ENCODE measurements around the gene ENPP3. TPM values are rescaled to one million over a fixed set of nuclear protein-coding genes. Genes with fewer than 3 reads are reported as not detected.

ENPP3 gene
- total RNA-seq, 1 experiment from 2014 or later = not detected

GRCh38 chr6:131678442-131678841, 41.3 kb downstream of the ENPP3 start:
- TF ChIP-seq FOXP4 (CRISPR knock-in tag; IDR thresholded peaks at IDR 0.05) (no peak), ETV6 (CRISPR knock-in tag; IDR thresholded peaks at IDR 0.05) (no peak)
- DNase-seq (ENCODE audit: low spot score) (no peak), ATAC-seq (peak; percentile 58)
- Mint-ChIP-seq H3K4me1 (peaks cover 16% of the 10 kb centered on the region), H3K27ac (no peak overlapping the region), H3K36me3 (no peaks in the 10 kb centered on the region), H3K9me3 (peaks cover 2% of the 10 kb centered on the region), H3K27me3 (ENCODE audit: low read depth) (peaks cover 23% of the 10 kb centered on the region), H3K4me3 (no peak overlapping the region)
- ChIA-PET POLR2A (no interaction called here), CTCF (no interaction called here)

- H3K27ac Mint-ChIP-seq = no peak overlapping the region
- H3K4me3 Mint-ChIP-seq = no peak overlapping the region
- H3K36me3 Mint-ChIP-seq = no peaks in the 10 kb centered on the region
- CTCF ChIA-PET = no interaction called here
- POLR2A ChIA-PET = no interaction called here
- TF ChIP-seq PRDM15 (CRISPR knock-in tag; IDR thresholded peaks at IDR 0.05) = no peak
- TF ChIP-seq ZNF317 (CRISPR knock-in tag; IDR thresholded peaks at IDR 0.05; ENCODE audit: borderline replicate concordance, low read depth) = peak; percentile 77
- TF ChIP-seq MYBL2 (CRISPR knock-in tag; IDR thresholded peaks at IDR 0.05) = no peak
- H3K27me3 Mint-ChIP-seq (ENCODE audit: low read depth) = peaks cover 15% of the 10 kb centered on the region
- ATAC-seq (no peak), DNase-seq (ENCODE audit: low spot score) (no peak)
- peaks cover 16% of the 10 kb centered on the region for H3K4me1 Mint-ChIP-seq
- H3K9me3 Mint-ChIP-seq = no peaks in the 10 kb centered on the region; the same call in 1 of the 2 replicates
Measured at GRCh38 chr6:131680868-131681267, 43.8 kb downstream of the ENPP3 start.

- DNase-seq (ENCODE audit: low spot score) = no peak
- Mint-ChIP-seq H3K4me1 (peaks cover 16% of the 10 kb centered on the region), H3K4me3 (no peak overlapping the region), H3K9me3 (peaks cover 1% of the 10 kb centered on the region), H3K27ac (no peak overlapping the region), H3K27me3 (ENCODE audit: low read depth) (peaks cover 15% of the 10 kb centered on the region), H3K36me3 (no peaks in the 10 kb centered on the region)
- no peak for ATAC-seq
- CTCF ChIA-PET = no interaction called here
- POLR2A ChIA-PET = no interaction called here
- TF ChIP-seq RELA (CRISPR knock-in tag; IDR thresholded peaks at IDR 0.05; ENCODE audit: borderline replicate concordance) (no peak), E2F4 (CRISPR knock-in tag; IDR thresholded peaks at IDR 0.05; ENCODE audit: borderline replicate concordance, low read depth) (no peak), ERG (CRISPR knock-in tag; IDR thresholded peaks at IDR 0.05) (no peak), E2F1 (CRISPR knock-in tag; IDR thresholded peaks at IDR 0.05) (no peak), ZNF219 (CRISPR knock-in tag; IDR thresholded peaks at IDR 0.05; ENCODE audit: borderline replicate concordance) (no peak), USF1 (CRISPR knock-in tag; IDR thresholded peaks at IDR 0.05) (no peak), ZNF281 (CRISPR knock-in tag; IDR thresholded peaks at IDR 0.05) (no peak), OVOL2 (CRISPR knock-in tag; IDR thresholded peaks at IDR 0.05; ENCODE audit: borderline replicate concordance) (no peak), SOX15 (CRISPR knock-in tag; IDR thresholded peaks at IDR 0.05) (no peak), TP53 (CRISPR knock-in tag; IDR thresholded peaks at IDR 0.05) (no peak), ZBTB21 (CRISPR knock-in tag; IDR thresholded peaks at IDR 0.05; ENCODE audit: borderline replicate concordance) (no peak), FOXJ3 (CRISPR knock-in tag; IDR thresholded peaks at IDR 0.05; ENCODE audit: borderline replicate concordance) (no peak)
Measured at GRCh38 chr6:131681585-131681984, 44.5 kb downstream of the ENPP3 start.

Measured in WTC11 (cell line).